Esophagus (tissue), 2 donors: ENCODE measurements around the gene ADORA2A. TPM values are rescaled to one million over a fixed set of nuclear protein-coding genes. Genes with fewer than 3 reads are reported as not detected.

Experiments
- H3K27ac ChIP-seq, 2 donors: one replicate each; pipeline ENCODE4 v1.5.1; 2013; ENCODE audit warnings: low read depth in 2 of 2, mild to moderate bottlenecking in 2 of 2, inconsistent platforms in 1 of 2, low read length in 1 of 2, moderate library complexity in 1 of 2
- H3K27me3 ChIP-seq, 2 donors: one replicate each; pipeline ENCODE4 v1.6.1; 2013; ENCODE audit warnings: low read length in 2 of 2, control low read depth in 1 of 2, mild to moderate bottlenecking in 1 of 2; ENCODE audit not compliant: insufficient read depth in 2 of 2, control insufficient read depth in 1 of 2
- H3K36me3 ChIP-seq, 2 donors: one replicate each; pipeline ENCODE4 v1.6.1; 2013; ENCODE audit warnings: low read length in 1 of 2; ENCODE audit not compliant: control insufficient read depth in 2 of 2, insufficient read depth in 2 of 2
- H3K4me1 ChIP-seq, 2 donors: one replicate each; pipeline ENCODE4 v1.6.1; 2013; ENCODE audit warnings: low read length in 1 of 2; ENCODE audit not compliant: control insufficient read depth in 2 of 2, insufficient read depth in 2 of 2
- H3K4me3 ChIP-seq, 2 donors: one replicate each; pipeline ENCODE4 v1.5.1; 2013; ENCODE audit warnings: low read length in 2 of 2, mild to moderate bottlenecking in 2 of 2, low read depth in 1 of 2, moderate library complexity in 1 of 2
- H3K9me3 ChIP-seq, 2 donors: one replicate each; pipeline ENCODE4 v1.6.1; 2013; ENCODE audit warnings: mild to moderate bottlenecking in 2 of 2, low read depth in 1 of 2, low read length in 1 of 2, moderate library complexity in 1 of 2; ENCODE audit not compliant: control insufficient read depth in 2 of 2, insufficient read depth in 1 of 2
- WGBS, 2 donors: extraction: QIAGEN DNeasy Blood & Tissue Kit; methylation state at CpG; one replicate each; pipeline ENCODE4 v1.1.7; 2013; 5-methylcytosine and 5-hydroxymethylcytosine counted together
- polyA plus RNA-seq, 2 donors: library from polyadenylated mRNA; stranded (reverse); fragments of 200-250 nt; gene quantifications; one replicate each; pipeline ENCODE4 v1.2.3, GENCODE V29; 2013
- donor health status: healthy with polysubstance abuse.
- donor health status: Bipolar disorder and iron deficiency.

The ADORA2A gene
- polyA plus RNA-seq, 2 donors = 0.72 to 0.92 TPM

- H3K27ac ChIP-seq = peak overlapping the region in 1 of 2 donors; percentile 33
- peaks cover 10 to 21% of the 10 kb centered on the region in 2 donors for H3K36me3 ChIP-seq
- H3K4me3 ChIP-seq = no peak overlapping the region
- H3K4me1 ChIP-seq = peaks cover 3 to 7% of the 10 kb centered on the region in 2 donors
- no peaks in the 10 kb centered on the region for H3K27me3 ChIP-seq
- WGBS, 2 donors = 85 to 91% methylated on average over 3 to 5 of the region's 5 CpGs
- H3K9me3 ChIP-seq = no peaks in the 10 kb centered on the region
These were observed 25.4 kb upstream of the ADORA2A start for GRCh38 chr22:24401931-24402367.

DNA sequence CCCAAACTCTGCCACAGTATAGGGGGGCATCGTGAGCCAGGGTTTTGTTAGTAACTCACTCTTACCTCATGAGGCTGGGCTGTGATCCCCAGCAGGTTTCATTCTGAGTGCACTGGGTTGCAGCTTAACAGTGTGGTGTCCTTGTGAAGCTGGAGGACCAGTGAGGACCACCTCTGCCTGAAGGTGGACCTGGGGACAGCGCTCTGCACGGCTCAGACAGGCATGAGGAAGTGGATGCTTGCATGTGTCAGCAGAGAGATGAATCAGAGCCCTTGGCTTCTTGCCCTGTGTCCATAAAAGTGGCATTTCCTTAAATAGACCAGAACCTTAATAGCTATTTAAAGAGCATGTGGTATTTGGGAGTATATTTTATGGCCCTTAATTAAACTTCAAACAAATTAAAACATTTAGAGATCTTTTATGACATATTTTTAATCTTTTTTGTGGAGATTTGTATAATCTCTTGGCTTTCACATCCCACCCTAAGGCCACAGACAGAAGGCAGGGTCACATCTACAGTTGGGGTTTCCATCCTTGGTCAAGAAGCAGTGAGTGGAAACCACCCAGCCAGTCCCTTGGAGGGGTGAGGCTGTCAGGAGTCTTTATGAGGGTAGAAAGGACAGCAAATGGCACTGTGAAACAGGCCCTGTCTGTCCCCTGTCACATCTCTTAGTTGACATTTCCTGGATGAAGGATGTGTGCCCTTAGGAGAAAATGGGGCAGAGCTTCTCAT lies 24.8 kb upstream of the ADORA2A start:
- Histone ChIP-seq H3K36me3 (peaks cover 10 to 21% of the 10 kb centered on the region in 2 donors), H3K4me3 (no peak overlapping the region), H3K27me3 (no peaks in the 10 kb centered on the region), H3K27ac (peak overlapping the region; percentile 57 to 81), H3K9me3 (no peaks in the 10 kb centered on the region), H3K4me1 (peaks cover 3 to 7% of the 10 kb centered on the region in 2 donors)
- 18 to 23% methylated on average over 3 of the region's 3 CpGs for WGBS, 2 donors

GRCh38 chr22:24403346-24403745 lies 24.1 kb upstream of the ADORA2A start:
- Histone ChIP-seq H3K9me3 (no peaks in the 10 kb centered on the region), H3K27ac (no peak overlapping the region), H3K27me3 (no peaks in the 10 kb centered on the region), H3K4me1 (peaks cover 3 to 7% of the 10 kb centered on the region in 2 donors), H3K4me3 (no peak overlapping the region), H3K36me3 (peaks cover 10 to 21% of the 10 kb centered on the region in 2 donors)
- 93 to 95% methylated on average over 3 of the region's 3 CpGs for WGBS, 2 donors

DNA sequence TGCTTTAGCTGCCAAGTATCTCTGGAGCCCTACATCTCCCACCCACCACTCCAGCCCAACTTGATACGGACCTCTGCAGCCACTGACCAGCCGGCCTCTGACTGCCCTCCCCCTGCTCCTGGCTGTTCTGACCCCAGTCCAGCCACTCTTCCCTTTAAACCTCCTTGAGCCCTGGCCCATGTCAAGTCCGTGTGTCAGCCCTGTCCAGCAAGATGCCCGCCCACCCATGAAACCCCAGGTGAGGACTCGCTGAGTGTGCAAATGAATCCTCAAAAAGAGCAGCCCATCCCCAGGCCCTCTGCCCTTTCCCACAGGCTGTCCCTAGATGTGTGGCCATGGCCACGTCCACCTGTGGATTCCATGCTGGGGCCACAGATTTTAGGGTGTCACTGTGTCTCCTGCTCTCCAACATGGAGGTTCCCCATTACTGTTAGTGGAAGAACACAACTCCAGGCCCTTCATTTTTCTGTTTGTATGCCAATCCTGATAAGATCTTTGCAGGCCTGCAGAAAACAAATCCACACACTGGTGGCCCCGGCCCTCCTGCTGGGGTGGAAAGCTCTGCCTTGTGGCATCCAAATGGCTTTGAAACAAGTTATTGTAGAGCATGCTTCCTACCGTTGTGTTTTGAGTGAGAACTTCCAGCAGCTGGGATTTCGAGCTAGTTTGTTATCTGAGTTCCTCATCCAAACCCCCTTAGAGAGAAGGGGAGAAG lies 22.7 kb upstream of the ADORA2A start:
- no peaks in the 10 kb centered on the region for H3K9me3 ChIP-seq
- H3K27ac ChIP-seq = no peak overlapping the region
- H3K4me3 ChIP-seq = no peak overlapping the region
- H3K4me1 ChIP-seq = peaks cover 3 to 7% of the 10 kb centered on the region in 2 donors
- WGBS, 2 donors = 91 to 92% methylated on average over 9 of the region's 9 CpGs
- H3K36me3 ChIP-seq = peaks cover 6 to 17% of the 10 kb centered on the region in 2 donors
- H3K27me3 ChIP-seq = no peaks in the 10 kb centered on the region

- 96 to 97% methylated on average over 12 of the region's 12 CpGs for WGBS, 2 donors
- Histone ChIP-seq H3K36me3 (peaks cover 6 to 17% of the 10 kb centered on the region in 2 donors), H3K9me3 (no peaks in the 10 kb centered on the region), H3K4me1 (peaks cover 3 to 7% of the 10 kb centered on the region in 2 donors), H3K27me3 (no peaks in the 10 kb centered on the region), H3K27ac (no peak overlapping the region), H3K4me3 (no peak overlapping the region)
These were observed 21.6 kb upstream of the ADORA2A start for GRCh38 chr22:24405631-24406321.

- H3K4me1 ChIP-seq = peaks cover 3 to 4% of the 10 kb centered on the region in 2 donors
- no peaks in the 10 kb centered on the region for H3K27me3 ChIP-seq
- no peak overlapping the region for H3K27ac ChIP-seq
- H3K4me3 ChIP-seq = no peak overlapping the region
- peaks cover 6 to 16% of the 10 kb centered on the region in 2 donors for H3K36me3 ChIP-seq
- no peaks in the 10 kb centered on the region for H3K9me3 ChIP-seq
- WGBS, 2 donors = 84 to 86% methylated on average over 19 of the region's 19 CpGs
These were observed 20.8 kb upstream of the ADORA2A start for GRCh38 chr22:24406322-24407277.

DNA sequence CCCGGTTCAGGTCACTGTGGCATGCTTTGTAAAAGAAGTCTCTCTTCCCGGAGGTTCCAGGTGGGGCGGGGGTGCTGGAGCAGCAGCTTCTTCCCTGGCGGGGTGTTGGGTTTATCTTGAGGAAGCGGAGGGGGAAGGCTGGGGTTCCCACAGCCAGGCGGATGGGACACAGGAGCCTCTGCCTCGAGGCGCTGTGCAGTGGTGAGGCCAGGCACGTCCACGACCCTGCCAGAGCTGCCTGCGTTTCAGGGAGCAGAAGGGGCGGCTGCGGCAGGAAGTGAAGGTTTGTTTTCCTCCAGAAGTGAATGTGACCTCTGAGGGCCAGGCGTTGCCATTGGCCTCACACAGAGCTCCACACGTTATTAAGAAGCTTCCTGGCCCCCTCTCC lies 20.1 kb upstream of the ADORA2A start:
- Histone ChIP-seq H3K27me3 (no peaks in the 10 kb centered on the region), H3K27ac (peak overlapping the region in 1 of 2 donors; percentile 45), H3K4me3 (no peak overlapping the region), H3K9me3 (no peaks in the 10 kb centered on the region), H3K36me3 (peaks cover 9 to 20% of the 10 kb centered on the region in 2 donors), H3K4me1 (peaks cover 0 to 3% of the 10 kb centered on the region in 2 donors)
- WGBS, 2 donors = 65 to 76% methylated on average over 15 of the region's 15 CpGs

GRCh38 chr22:24407884-24408283 lies 19.5 kb upstream of the ADORA2A start:
- WGBS, 2 donors = 63 to 65% methylated on average over 4 of the region's 4 CpGs
- H3K27me3 ChIP-seq = no peaks in the 10 kb centered on the region
- no peak overlapping the region for H3K27ac ChIP-seq
- no peaks in the 10 kb centered on the region for H3K9me3 ChIP-seq
- no peaks in the 10 kb centered on the region for H3K4me1 ChIP-seq
- H3K4me3 ChIP-seq = no peak overlapping the region
- H3K36me3 ChIP-seq = peaks cover 9 to 24% of the 10 kb centered on the region in 2 donors

DNA sequence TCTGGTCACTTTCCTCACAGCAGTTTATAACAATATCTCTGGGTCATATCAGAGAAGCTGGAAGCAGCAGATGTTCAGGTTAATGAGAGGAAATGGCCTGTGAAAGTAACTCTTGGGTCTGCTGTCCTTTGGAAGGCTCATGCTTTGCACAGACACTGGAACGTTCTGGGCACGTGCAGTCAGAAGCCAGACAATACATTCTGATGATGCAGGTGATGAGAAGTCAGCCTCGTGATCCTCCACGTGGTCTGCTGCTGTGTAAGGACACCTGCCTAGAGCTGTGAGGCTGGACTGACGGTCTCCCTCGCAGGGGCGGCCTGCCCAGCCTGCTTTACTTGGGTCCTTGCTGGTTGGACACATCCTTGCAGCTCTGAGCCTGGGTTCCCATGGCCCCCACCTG lies 18.8 kb upstream of the ADORA2A start:
- H3K27me3 ChIP-seq = no peaks in the 10 kb centered on the region
- no peaks in the 10 kb centered on the region for H3K9me3 ChIP-seq
- H3K4me1 ChIP-seq = no peaks in the 10 kb centered on the region
- H3K36me3 ChIP-seq = peaks cover 9 to 25% of the 10 kb centered on the region in 2 donors
- no peak overlapping the region for H3K27ac ChIP-seq
- H3K4me3 ChIP-seq = no peak overlapping the region
- WGBS, 2 donors = 75 to 82% methylated on average over 7 of the region's 7 CpGs
